HL-60 (cell line): ENCODE measurements around the gene TXNDC9.
"Not testable (repeated sequence)": the region's sequence is repeated elsewhere in the genome, so short reads cannot be mapped to it uniquely, and the experiment has no call there.

Experiments used
- DNase-seq, 2 experiments: peaks; one replicate each; pipeline ENCODE4 v3.0.0-alpha.2; 2010 to 2020; ENCODE audit warnings: low read depth in 1 of 2, low spot score in 1 of 2
- H3K27ac ChIP-seq: fragments of 250-450 bp; sonication (Bioruptor Pico); replicated peaks from 2 replicates; pipeline ENCODE4 v1.5.1; 2020; ENCODE audit warnings: mild to moderate bottlenecking, moderate library complexity
- H3K27me3 ChIP-seq: fragments of 250-450 bp; sonication (Bioruptor Pico); 2 replicates; pipeline ENCODE4 v1.5.1; 2021; ENCODE audit warnings: mild to moderate bottlenecking, moderate library complexity; ENCODE audit not compliant: insufficient read depth, poor library complexity, severe bottlenecking
- H3K4me3 ChIP-seq: replicated peaks from 2 replicates; pipeline ENCODE4 v1.5.1; 2011; ENCODE audit warnings: mild to moderate bottlenecking, control low read depth, low read length; ENCODE audit not compliant: insufficient read depth
- GABPA ChIP-seq: IDR thresholded peaks from 2 replicates; pipeline ENCODE4 v1.6.1; 2012; ENCODE audit warnings: low read depth
- POLR2AphosphoS5 ChIP-seq: IDR thresholded peaks from 2 replicates; pipeline ENCODE4 v1.6.1; 2012; ENCODE audit warnings: low read depth
- SPI1 ChIP-seq: IDR thresholded peaks from 2 replicates; pipeline ENCODE4 v1.6.1; 2012; ENCODE audit warnings: low read depth, mild to moderate bottlenecking, borderline replicate concordance
- TF ChIP-seq, protein P1 (sequence below): IDR thresholded peaks from 2 replicates; pipeline ENCODE4 v1.6.1; 2012; ENCODE audit warnings: low read depth; ENCODE audit not compliant: insufficient replicate concordance
- TF ChIP-seq, protein P2 (sequence below): IDR thresholded peaks from one replicate; pipeline ENCODE4 v1.5.1; 2011; ENCODE audit warnings: low read length, control low read depth, inconsistent platforms; ENCODE audit not compliant: insufficient read depth

TXNDC9 gene

DNA sequence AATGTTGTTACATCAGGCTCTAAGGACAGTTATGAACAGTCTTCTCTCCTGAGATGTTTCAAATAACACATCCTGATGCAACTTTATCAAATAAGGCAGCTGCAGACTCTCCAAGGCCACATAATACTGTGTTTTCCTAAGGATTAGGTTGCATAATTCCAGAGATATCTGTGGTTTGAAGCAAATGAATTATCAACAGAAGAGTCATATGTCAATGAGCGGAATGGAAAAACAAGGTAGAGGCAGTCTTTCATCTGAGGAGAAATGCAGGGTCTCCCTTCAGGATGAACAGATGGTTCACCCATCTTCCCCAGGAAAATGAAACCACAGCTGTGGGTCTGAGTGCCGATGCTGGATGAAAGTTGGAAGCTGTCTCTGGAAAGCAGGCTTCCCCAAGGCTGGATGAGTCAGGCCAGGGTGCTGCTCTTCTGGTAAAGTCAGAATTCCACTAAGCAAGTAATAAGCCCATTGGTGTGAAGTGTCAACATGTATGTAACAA, 57.3 kb downstream of the TXNDC9 start:
- no peak overlapping the region for H3K27ac ChIP-seq
- no peak overlapping the region for H3K4me3 ChIP-seq
- no peaks in the 10 kb centered on the region for H3K27me3 ChIP-seq
- TF ChIP-seq GABPA (no peak), POLR2AphosphoS5 (no peak), SPI1 (no peak)
- TF ChIP-seq, protein P1, sequence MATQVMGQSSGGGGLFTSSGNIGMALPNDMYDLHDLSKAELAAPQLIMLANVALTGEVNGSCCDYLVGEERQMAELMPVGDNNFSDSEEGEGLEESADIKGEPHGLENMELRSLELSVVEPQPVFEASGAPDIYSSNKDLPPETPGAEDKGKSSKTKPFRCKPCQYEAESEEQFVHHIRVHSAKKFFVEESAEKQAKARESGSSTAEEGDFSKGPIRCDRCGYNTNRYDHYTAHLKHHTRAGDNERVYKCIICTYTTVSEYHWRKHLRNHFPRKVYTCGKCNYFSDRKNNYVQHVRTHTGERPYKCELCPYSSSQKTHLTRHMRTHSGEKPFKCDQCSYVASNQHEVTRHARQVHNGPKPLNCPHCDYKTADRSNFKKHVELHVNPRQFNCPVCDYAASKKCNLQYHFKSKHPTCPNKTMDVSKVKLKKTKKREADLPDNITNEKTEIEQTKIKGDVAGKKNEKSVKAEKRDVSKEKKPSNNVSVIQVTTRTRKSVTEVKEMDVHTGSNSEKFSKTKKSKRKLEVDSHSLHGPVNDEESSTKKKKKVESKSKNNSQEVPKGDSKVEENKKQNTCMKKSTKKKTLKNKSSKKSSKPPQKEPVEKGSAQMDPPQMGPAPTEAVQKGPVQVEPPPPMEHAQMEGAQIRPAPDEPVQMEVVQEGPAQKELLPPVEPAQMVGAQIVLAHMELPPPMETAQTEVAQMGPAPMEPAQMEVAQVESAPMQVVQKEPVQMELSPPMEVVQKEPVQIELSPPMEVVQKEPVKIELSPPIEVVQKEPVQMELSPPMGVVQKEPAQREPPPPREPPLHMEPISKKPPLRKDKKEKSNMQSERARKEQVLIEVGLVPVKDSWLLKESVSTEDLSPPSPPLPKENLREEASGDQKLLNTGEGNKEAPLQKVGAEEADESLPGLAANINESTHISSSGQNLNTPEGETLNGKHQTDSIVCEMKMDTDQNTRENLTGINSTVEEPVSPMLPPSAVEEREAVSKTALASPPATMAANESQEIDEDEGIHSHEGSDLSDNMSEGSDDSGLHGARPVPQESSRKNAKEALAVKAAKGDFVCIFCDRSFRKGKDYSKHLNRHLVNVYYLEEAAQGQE: no peak
- TF ChIP-seq, protein P2, sequence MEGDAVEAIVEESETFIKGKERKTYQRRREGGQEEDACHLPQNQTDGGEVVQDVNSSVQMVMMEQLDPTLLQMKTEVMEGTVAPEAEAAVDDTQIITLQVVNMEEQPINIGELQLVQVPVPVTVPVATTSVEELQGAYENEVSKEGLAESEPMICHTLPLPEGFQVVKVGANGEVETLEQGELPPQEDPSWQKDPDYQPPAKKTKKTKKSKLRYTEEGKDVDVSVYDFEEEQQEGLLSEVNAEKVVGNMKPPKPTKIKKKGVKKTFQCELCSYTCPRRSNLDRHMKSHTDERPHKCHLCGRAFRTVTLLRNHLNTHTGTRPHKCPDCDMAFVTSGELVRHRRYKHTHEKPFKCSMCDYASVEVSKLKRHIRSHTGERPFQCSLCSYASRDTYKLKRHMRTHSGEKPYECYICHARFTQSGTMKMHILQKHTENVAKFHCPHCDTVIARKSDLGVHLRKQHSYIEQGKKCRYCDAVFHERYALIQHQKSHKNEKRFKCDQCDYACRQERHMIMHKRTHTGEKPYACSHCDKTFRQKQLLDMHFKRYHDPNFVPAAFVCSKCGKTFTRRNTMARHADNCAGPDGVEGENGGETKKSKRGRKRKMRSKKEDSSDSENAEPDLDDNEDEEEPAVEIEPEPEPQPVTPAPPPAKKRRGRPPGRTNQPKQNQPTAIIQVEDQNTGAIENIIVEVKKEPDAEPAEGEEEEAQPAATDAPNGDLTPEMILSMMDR: no peak
- no peak for DNase-seq

DNA sequence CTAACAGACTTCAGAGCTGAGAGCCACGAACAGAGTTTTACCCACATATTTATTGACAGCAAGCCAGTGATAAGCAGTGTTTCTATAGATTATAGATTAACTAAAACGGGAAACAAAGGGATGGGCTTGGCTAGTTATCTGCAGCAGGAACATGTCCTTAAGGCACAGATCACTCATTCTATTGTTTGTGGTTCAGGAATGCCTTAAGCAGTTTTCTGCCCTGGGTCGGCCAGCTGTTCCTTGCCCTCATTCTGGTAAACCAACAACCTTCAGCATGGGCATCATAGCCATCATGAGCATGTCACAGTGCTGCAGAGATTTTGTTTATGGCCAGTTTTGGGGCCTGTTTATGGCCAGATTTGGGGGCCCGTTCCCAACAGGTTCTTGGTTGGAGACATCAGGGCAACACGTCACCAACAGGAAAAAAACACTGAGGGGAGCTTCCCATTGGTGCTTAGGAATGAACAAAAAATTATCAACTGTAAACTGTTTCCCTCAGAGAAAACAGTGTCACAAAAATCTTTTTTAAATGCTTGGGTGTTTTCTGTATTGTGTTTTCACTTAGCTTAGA, 57.9 kb downstream of the TXNDC9 start:
- not testable (repeated sequence) for H3K27me3 ChIP-seq, H3K4me3 ChIP-seq, DNase-seq, H3K27ac ChIP-seq

DNA sequence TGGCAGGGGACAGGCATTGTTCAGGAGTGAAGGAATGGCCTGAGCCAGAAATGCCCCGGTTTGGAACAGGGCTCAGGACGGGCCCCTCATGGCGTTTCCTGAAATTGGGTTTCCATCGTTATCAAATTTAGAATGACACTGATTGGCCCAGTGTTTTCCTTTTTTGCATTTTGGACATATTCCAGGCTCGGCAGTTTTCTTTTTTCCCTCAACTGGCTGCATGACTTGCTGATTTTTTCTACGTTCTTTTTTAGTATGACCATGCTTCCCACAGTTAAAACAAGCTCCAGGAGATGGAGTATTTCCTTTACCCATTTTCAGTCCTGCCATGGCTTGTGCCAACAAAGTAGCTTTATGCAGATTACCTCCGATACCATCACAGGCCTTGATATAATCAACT, 60.3 kb downstream of the TXNDC9 start:
- H3K4me3 ChIP-seq: no peak overlapping the region
- TF ChIP-seq, protein P2: no peak
- TF ChIP-seq GABPA (no peak), POLR2AphosphoS5 (no peak), SPI1 (no peak)
- TF ChIP-seq, protein P1: no peak
- DNase-seq: no peak
- no peak overlapping the region for H3K27ac ChIP-seq
- no peaks in the 10 kb centered on the region for H3K27me3 ChIP-seq
